Embryonic facial prominence (tissue), 1 donor: ENCODE results near the gene COL1A2.

ENCODE experiments used
- DNase-seq: peaks from one replicate; pipeline ENCODE4 v3.0.0-alpha.2; 2016; ENCODE audit errors: extremely low spot score

Gene COL1A2

GRCh38 chr7:94410413-94411187, 15.9 kb downstream of the COL1A2 start:
- DNase-seq: no peak

GRCh38 chr7:94411188-94411466, 16.4 kb downstream of the COL1A2 start:
- DNase-seq: no peak

GRCh38 chr7:94412762-94413322, 18.1 kb downstream of the COL1A2 start:
- DNase-seq: no peak

GRCh38 chr7:94414481-94414880, 19.8 kb downstream of the COL1A2 start:
- DNase-seq: no peak

GRCh38 chr7:94414980-94415379, 20.3 kb downstream of the COL1A2 start:
- no peak for DNase-seq

- no peak for DNase-seq
Measured at GRCh38 chr7:94417306-94417705, 22.6 kb downstream of the COL1A2 start.

GRCh38 chr7:94417901-94418300, 23.2 kb downstream of the COL1A2 start:
- no peak for DNase-seq

GRCh38 chr7:94418851-94419250, 24.2 kb downstream of the COL1A2 start:
- DNase-seq: no peak

- DNase-seq: no peak
Measured at GRCh38 chr7:94420328-94420727, 25.6 kb downstream of the COL1A2 start.

GRCh38 chr7:94421681-94422080, 27.0 kb downstream of the COL1A2 start:
- DNase-seq: no peak

- no peak for DNase-seq
Measured at GRCh38 chr7:94422136-94422535, 27.4 kb downstream of the COL1A2 start.

GRCh38 chr7:94422827-94423460, 28.2 kb downstream of the COL1A2 start:
- no peak for DNase-seq

- DNase-seq: no peak
Measured at GRCh38 chr7:94423863-94424735, 29.4 kb downstream of the COL1A2 start.

GRCh38 chr7:94425546-94425945, 30.9 kb downstream of the COL1A2 start:
- no peak for DNase-seq

- DNase-seq: no peak
Measured at GRCh38 chr7:94426980-94427875, 32.5 kb downstream of the COL1A2 start.

- DNase-seq: no peak
Measured at GRCh38 chr7:94429153-94429552, 34.5 kb downstream of the COL1A2 start.

- DNase-seq: no peak
Measured at GRCh38 chr7:94431176-94431575, 36.5 kb downstream of the COL1A2 start.

GRCh38 chr7:94431619-94432280, 37.1 kb downstream of the COL1A2 start:
- no peak for DNase-seq

GRCh38 chr7:94432281-94432670, 37.6 kb downstream of the COL1A2 start:
- no peak for DNase-seq

GRCh38 chr7:94432817-94433216, 38.1 kb downstream of the COL1A2 start:
- no peak for DNase-seq

- DNase-seq: no peak
Measured at GRCh38 chr7:94433224-94433623, 38.5 kb downstream of the COL1A2 start.
